OCI-LY1 (cell line): ENCODE measurements around the gene MANSC1.
A peak's percentile ranks its signal among the peaks of the same experiment; 100 is the strongest.

ENCODE experiments used
- EZH2 ChIP-seq: fragments of 200-600 bp; sonication (generic), shearing (Covaris generic); IDR thresholded peaks from 2 replicates; pipeline ENCODE4 v1.8.0; 2017; ENCODE audit warnings: borderline replicate concordance, mixed run types, mild to moderate bottlenecking, antibody characterized with exemption, low read length, moderate library complexity, mixed read lengths
- TF ChIP-seq, protein P1 (sequence below): fragments of 200-600 bp; sonication (generic), shearing (Covaris generic); IDR thresholded peaks from 2 replicates; pipeline ENCODE4 v1.5.1; 2017; ENCODE audit warnings: mild to moderate bottlenecking, antibody characterized with exemption, low read length, moderate library complexity, mixed read lengths

DNA sequence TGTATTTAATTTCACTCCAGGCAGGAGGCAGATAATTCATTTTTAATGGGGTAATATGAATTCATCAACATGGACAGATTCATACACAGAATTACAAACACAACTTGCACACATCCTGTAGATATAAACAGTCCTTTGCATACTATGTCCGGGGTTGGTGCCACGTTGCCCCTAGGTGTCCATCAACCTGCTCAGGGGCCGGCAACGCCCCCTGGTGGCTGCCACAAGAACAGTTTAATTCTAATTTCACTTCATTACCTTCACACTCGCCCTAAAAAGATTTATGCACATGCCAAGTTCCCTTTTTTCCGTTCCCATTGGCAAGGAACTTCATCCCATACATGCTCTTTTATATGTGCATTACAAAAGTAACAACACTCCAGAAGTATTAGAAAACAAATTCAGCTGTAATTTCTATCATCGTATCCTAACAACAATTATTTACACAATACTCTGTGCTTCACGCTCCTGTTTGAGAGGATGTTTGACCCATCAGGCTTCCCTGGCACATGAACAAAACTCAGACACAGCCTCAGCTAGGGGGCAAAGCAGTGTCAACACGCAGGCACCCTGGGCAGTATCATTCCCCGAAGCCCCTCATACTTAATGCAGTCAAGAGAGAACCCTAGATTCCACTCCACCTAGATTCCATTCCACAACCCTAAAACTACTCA, 15.5 kb downstream of the MANSC1 start:
- TF ChIP-seq, protein P1, sequence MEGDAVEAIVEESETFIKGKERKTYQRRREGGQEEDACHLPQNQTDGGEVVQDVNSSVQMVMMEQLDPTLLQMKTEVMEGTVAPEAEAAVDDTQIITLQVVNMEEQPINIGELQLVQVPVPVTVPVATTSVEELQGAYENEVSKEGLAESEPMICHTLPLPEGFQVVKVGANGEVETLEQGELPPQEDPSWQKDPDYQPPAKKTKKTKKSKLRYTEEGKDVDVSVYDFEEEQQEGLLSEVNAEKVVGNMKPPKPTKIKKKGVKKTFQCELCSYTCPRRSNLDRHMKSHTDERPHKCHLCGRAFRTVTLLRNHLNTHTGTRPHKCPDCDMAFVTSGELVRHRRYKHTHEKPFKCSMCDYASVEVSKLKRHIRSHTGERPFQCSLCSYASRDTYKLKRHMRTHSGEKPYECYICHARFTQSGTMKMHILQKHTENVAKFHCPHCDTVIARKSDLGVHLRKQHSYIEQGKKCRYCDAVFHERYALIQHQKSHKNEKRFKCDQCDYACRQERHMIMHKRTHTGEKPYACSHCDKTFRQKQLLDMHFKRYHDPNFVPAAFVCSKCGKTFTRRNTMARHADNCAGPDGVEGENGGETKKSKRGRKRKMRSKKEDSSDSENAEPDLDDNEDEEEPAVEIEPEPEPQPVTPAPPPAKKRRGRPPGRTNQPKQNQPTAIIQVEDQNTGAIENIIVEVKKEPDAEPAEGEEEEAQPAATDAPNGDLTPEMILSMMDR, result peak; percentile 89
- no peak for TF ChIP-seq EZH2
